SK-N-SH (cell line): ENCODE data around the gene NYNRIN.

Source experiments
- EP300 ChIP-seq, 2 experiments: IDR thresholded peaks; 2 replicates each; pipeline versions ENCODE4 v1.4.0 to v1.6.1; 2012; ENCODE audit warnings: borderline replicate concordance in 1 of 2, low read depth in 1 of 2, low read length in 1 of 2
- EZH2phosphoT487 ChIP-seq: fragments of 200-600 bp; sonication (generic); IDR thresholded peaks from 2 replicates; pipeline ENCODE4 v1.6.1; 2017; ENCODE audit warnings: low read depth, mixed run types, mild to moderate bottlenecking, antibody characterized with exemption, moderate library complexity, borderline replicate concordance
- FOSL2 ChIP-seq: IDR thresholded peaks from 2 replicates; pipeline ENCODE4 v1.4.0; 2012; ENCODE audit warnings: low read depth, mild to moderate bottlenecking, moderate library complexity, borderline replicate concordance
- JUND ChIP-seq: IDR thresholded peaks from 2 replicates; pipeline ENCODE4 v1.4.0; 2012
- MAX ChIP-seq: IDR thresholded peaks from 2 replicates; pipeline ENCODE4 v1.4.0; 2012; ENCODE audit warnings: low read depth
- MXI1 ChIP-seq: IDR thresholded peaks from 2 replicates; pipeline ENCODE4 v1.6.1; 2012; ENCODE audit warnings: mild to moderate bottlenecking, low read depth, low read length, improper control_type of control experiment
- NFIC ChIP-seq: IDR thresholded peaks from 2 replicates; pipeline ENCODE4 v1.4.0; 2012; ENCODE audit warnings: borderline replicate concordance
- RAD21 ChIP-seq: IDR thresholded peaks from 2 replicates; pipeline ENCODE4 v1.6.1; 2012; ENCODE audit warnings: mild to moderate bottlenecking, low read length
- RCOR1 ChIP-seq: fragments of 150-350 bp; IDR thresholded peaks from 2 replicates; pipeline ENCODE4 v1.6.1; 2017; ENCODE audit warnings: antibody characterized with exemption, low read length
- RXRA ChIP-seq: IDR thresholded peaks from 2 replicates; pipeline ENCODE4 v1.4.0; 2012; ENCODE audit warnings: low read depth, mild to moderate bottlenecking, borderline replicate concordance
- SMC3 ChIP-seq: IDR thresholded peaks from 2 replicates; pipeline ENCODE4 v1.6.1; 2012; ENCODE audit warnings: low read depth, low read length, improper control_type of control experiment
- ZBTB33 ChIP-seq: IDR thresholded peaks from 2 replicates; pipeline ENCODE4 v1.4.0; 2012; ENCODE audit warnings: low read depth, borderline replicate concordance
- TF ChIP-seq, protein P1 (sequence below): fragments of 200-600 bp; sonication (generic); IDR thresholded peaks from 2 replicates; pipeline ENCODE4 v1.6.1; 2017; ENCODE audit warnings: antibody characterized with exemption, mild to moderate bottlenecking, moderate library complexity
- TF ChIP-seq, protein P2 (sequence below): IDR thresholded peaks from 2 replicates; pipeline ENCODE4 v1.6.1; 2012; ENCODE audit warnings: mild to moderate bottlenecking, low read depth, low read length, moderate library complexity

- TF ChIP-seq RXRA, result no peak
- TF ChIP-seq, protein P1, sequence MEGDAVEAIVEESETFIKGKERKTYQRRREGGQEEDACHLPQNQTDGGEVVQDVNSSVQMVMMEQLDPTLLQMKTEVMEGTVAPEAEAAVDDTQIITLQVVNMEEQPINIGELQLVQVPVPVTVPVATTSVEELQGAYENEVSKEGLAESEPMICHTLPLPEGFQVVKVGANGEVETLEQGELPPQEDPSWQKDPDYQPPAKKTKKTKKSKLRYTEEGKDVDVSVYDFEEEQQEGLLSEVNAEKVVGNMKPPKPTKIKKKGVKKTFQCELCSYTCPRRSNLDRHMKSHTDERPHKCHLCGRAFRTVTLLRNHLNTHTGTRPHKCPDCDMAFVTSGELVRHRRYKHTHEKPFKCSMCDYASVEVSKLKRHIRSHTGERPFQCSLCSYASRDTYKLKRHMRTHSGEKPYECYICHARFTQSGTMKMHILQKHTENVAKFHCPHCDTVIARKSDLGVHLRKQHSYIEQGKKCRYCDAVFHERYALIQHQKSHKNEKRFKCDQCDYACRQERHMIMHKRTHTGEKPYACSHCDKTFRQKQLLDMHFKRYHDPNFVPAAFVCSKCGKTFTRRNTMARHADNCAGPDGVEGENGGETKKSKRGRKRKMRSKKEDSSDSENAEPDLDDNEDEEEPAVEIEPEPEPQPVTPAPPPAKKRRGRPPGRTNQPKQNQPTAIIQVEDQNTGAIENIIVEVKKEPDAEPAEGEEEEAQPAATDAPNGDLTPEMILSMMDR, result no peak
- no peak for TF ChIP-seq EP300 (IDR thresholded peaks at IDR 0.05; ENCODE audit: borderline replicate concordance in 1 of 2, low read depth in 1 of 2, low read length in 1 of 2)
- TF ChIP-seq MAX, result no peak
- no peak for TF ChIP-seq EZH2phosphoT487
- TF ChIP-seq, protein P2, sequence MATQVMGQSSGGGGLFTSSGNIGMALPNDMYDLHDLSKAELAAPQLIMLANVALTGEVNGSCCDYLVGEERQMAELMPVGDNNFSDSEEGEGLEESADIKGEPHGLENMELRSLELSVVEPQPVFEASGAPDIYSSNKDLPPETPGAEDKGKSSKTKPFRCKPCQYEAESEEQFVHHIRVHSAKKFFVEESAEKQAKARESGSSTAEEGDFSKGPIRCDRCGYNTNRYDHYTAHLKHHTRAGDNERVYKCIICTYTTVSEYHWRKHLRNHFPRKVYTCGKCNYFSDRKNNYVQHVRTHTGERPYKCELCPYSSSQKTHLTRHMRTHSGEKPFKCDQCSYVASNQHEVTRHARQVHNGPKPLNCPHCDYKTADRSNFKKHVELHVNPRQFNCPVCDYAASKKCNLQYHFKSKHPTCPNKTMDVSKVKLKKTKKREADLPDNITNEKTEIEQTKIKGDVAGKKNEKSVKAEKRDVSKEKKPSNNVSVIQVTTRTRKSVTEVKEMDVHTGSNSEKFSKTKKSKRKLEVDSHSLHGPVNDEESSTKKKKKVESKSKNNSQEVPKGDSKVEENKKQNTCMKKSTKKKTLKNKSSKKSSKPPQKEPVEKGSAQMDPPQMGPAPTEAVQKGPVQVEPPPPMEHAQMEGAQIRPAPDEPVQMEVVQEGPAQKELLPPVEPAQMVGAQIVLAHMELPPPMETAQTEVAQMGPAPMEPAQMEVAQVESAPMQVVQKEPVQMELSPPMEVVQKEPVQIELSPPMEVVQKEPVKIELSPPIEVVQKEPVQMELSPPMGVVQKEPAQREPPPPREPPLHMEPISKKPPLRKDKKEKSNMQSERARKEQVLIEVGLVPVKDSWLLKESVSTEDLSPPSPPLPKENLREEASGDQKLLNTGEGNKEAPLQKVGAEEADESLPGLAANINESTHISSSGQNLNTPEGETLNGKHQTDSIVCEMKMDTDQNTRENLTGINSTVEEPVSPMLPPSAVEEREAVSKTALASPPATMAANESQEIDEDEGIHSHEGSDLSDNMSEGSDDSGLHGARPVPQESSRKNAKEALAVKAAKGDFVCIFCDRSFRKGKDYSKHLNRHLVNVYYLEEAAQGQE, result no peak
- TF ChIP-seq NFIC, result no peak
- no peak for TF ChIP-seq ZBTB33
- no peak for TF ChIP-seq SMC3
- TF ChIP-seq MXI1, result no peak
- TF ChIP-seq RAD21, result no peak
- no peak for TF ChIP-seq JUND
- TF ChIP-seq FOSL2, result no peak
- no peak for TF ChIP-seq RCOR1
Measured at GRCh38 chr14:24459331-24459730, 60.5 kb downstream of the NYNRIN start.
